ENCODE data around the gene WDR72.

GRCh38 chr15:53513431-53513830 is 246.0 kb downstream of the WDR72 start:
- no peak for TF ChIP-seq CTCF (IDR thresholded peaks at IDR 0.05)
- no peak for TF ChIP-seq POLR2AphosphoS5 (IDR thresholded peaks at IDR 0.05)
- TF ChIP-seq POLR2A (IDR thresholded peaks at IDR 0.05; ENCODE audit: low read depth), result no peak
- TF ChIP-seq EP300 (IDR thresholded peaks at IDR 0.05), result no peak
